ENCODE results near the gene DIAPH3.

DIAPH3 gene

DNA sequence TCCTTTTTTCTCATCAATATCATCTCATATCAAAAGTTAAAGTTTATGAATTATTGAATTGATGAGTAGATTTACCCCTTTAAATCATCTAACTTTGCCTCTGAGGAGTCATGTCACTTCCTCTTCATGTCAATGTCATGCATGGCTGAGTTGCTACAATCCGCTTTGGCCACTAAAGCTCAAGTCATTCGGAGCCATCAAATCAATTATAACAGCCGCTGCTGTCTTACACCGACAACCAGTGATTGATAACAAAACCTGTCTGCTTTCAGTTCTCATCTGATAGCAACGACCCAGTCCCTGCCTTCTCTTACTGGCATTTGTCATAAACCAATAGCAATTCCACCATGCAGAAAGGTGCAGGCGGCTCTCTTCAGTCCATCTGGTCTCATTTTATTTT lies 429.3 kb downstream of the DIAPH3 start:
- H3K9me3 Mint-ChIP-seq (ENCODE audit: low read depth) = no peaks in the 10 kb centered on the region
- H3K27me3 Mint-ChIP-seq = no peaks in the 10 kb centered on the region
- no peak overlapping the region for H3K27ac Mint-ChIP-seq
- no peaks in the 10 kb centered on the region for H3K36me3 Mint-ChIP-seq
- H3K4me1 Mint-ChIP-seq (ENCODE audit: low read depth) = no peaks in the 10 kb centered on the region
- H3K4me3 Mint-ChIP-seq = no peak overlapping the region

- H3K27me3 Mint-ChIP-seq = no peaks in the 10 kb centered on the region
- no peaks in the 10 kb centered on the region for H3K36me3 Mint-ChIP-seq
- H3K4me1 Mint-ChIP-seq (ENCODE audit: low read depth) = no peaks in the 10 kb centered on the region
- H3K27ac Mint-ChIP-seq = no peak overlapping the region
- no peaks in the 10 kb centered on the region for H3K9me3 Mint-ChIP-seq (ENCODE audit: low read depth)
- H3K4me3 Mint-ChIP-seq = no peak overlapping the region
Observed at GRCh38 chr13:59733744-59734143, 430.0 kb downstream of the DIAPH3 start.

- Mint-ChIP-seq H3K36me3 (no peaks in the 10 kb centered on the region), H3K27me3 (no peaks in the 10 kb centered on the region), H3K9me3 (ENCODE audit: low read depth) (no peaks in the 10 kb centered on the region), H3K4me3 (no peak overlapping the region), H3K27ac (no peak overlapping the region), H3K4me1 (ENCODE audit: low read depth) (no peaks in the 10 kb centered on the region)
Observed at GRCh38 chr13:59730026-59730425, 433.7 kb downstream of the DIAPH3 start.

DNA sequence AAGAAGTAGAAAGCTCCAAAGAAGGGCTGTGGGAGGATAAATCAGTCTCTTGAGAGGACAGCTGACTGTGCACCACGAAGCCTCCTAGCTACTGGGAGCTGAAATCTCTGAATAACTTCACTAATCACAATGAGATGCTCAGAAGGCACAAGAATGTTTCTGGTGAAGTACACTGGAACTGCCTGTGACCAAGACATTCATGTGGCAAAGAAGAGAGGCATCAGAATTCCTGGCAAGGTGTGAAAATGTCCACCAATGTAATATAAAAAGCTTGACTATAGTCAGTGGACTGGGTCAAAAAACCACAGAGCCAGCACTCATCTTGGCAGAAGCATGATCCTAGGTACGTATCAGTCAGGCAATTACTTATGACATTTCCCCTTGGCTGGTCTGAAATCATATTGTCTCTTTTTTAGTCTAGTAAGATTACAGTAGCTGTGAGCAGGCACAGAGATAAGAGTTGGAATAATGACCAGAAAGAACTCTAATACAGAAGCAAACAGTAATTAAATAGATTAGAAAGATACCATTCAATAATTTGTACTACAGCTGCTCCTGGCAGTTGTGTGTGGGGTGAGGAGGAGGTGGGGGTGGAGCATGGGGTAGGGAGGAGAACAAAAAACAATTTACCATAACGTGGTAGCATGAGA lies 434.7 kb downstream of the DIAPH3 start:
- no peaks in the 10 kb centered on the region for H3K4me1 Mint-ChIP-seq (ENCODE audit: low read depth)
- no peaks in the 10 kb centered on the region for H3K9me3 Mint-ChIP-seq (ENCODE audit: low read depth)
- no peak overlapping the region for H3K4me3 Mint-ChIP-seq
- no peaks in the 10 kb centered on the region for H3K27me3 Mint-ChIP-seq
- H3K27ac Mint-ChIP-seq = no peak overlapping the region
- no peaks in the 10 kb centered on the region for H3K36me3 Mint-ChIP-seq

GRCh38 chr13:59721926-59722910 lies 441.5 kb downstream of the DIAPH3 start:
- no peaks in the 10 kb centered on the region for H3K27me3 Mint-ChIP-seq
- H3K4me1 Mint-ChIP-seq (ENCODE audit: low read depth) = peaks cover 11% of the 10 kb centered on the region
- no peak overlapping the region for H3K4me3 Mint-ChIP-seq

GRCh38 chr13:59715611-59716010 lies 448.1 kb downstream of the DIAPH3 start:
- no peak overlapping the region for H3K27ac Mint-ChIP-seq
- no peak overlapping the region for H3K4me3 Mint-ChIP-seq
- H3K4me1 Mint-ChIP-seq (ENCODE audit: low read depth) = no peaks in the 10 kb centered on the region
- H3K27me3 Mint-ChIP-seq = no peaks in the 10 kb centered on the region
- H3K36me3 Mint-ChIP-seq = no peaks in the 10 kb centered on the region
- no peaks in the 10 kb centered on the region for H3K9me3 Mint-ChIP-seq (ENCODE audit: low read depth)

More at GRCh38 chr13:59721926-59722910, 441.5 kb downstream of the DIAPH3 start:
- Mint-ChIP-seq H3K27ac (no peak overlapping the region), H3K36me3 (no peaks in the 10 kb centered on the region), H3K9me3 (ENCODE audit: low read depth) (no peaks in the 10 kb centered on the region)

DNA sequence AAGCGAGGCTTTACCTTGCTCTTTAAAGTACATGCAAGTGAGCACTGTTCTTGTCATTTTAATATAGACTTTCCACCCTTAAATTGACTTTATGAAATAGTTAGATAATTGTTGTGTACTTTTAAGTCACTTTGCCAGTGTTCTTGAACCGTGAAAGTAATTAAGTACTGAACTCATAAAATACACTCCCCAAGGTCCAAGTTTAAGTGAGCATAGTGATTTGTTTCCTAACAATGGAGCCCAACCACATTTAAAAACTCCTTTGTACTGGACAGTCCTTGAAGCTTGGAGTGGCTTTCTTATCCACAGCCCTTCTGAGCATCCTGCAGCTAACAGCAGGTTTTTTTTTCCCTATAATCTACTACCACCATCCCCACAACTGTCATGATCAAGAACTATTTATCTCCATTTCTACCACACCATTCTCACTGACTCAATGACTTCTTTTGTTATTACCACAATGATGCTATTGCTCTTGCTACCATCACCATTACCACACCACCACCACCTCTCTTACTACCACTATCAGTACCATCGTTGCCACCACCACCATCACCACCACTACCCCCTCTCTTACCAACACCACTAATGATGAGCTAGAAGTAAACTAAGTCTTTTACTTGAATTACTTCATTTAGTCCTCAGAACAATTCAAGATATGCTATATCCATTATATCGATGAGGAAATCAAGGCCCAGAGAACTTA lies 452.6 kb downstream of the DIAPH3 start:
- Mint-ChIP-seq H3K36me3 (no peaks in the 10 kb centered on the region), H3K9me3 (ENCODE audit: low read depth) (no peaks in the 10 kb centered on the region), H3K27ac (no peak overlapping the region), H3K4me1 (ENCODE audit: low read depth) (no peaks in the 10 kb centered on the region), H3K4me3 (no peak overlapping the region), H3K27me3 (no peaks in the 10 kb centered on the region)

DNA sequence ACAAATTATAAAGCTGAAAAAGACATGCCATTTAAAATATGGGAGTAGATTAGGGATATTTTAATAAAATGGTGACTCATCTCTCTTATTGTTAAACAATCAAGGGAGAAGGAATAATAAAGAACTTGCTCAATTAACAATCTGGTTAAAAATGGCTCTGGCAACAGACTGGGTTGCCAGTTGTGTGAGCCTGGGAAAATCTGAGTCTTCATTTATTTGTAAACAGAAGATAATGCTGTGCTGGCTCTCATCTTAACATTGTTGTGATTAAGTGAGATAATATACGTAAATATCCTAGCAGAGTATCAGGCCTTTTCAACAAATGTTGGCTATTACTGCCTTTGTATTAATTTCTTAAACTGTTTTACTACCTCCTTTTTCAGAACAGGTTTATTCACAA lies 453.3 kb downstream of the DIAPH3 start:
- Mint-ChIP-seq H3K36me3 (no peaks in the 10 kb centered on the region), H3K9me3 (ENCODE audit: low read depth) (no peaks in the 10 kb centered on the region), H3K27me3 (no peaks in the 10 kb centered on the region)

GRCh38 chr13:59706101-59706976 lies 457.4 kb downstream of the DIAPH3 start:
- H3K27ac Mint-ChIP-seq = no peak overlapping the region
- H3K36me3 Mint-ChIP-seq = no peaks in the 10 kb centered on the region
- H3K27me3 Mint-ChIP-seq = no peaks in the 10 kb centered on the region
- no peaks in the 10 kb centered on the region for H3K9me3 Mint-ChIP-seq (ENCODE audit: low read depth)
- H3K4me1 Mint-ChIP-seq (ENCODE audit: low read depth) = no peaks in the 10 kb centered on the region
- no peak overlapping the region for H3K4me3 Mint-ChIP-seq

More for the DNA sequence above, 453.3 kb downstream of the DIAPH3 start:
- H3K27ac Mint-ChIP-seq = no peak overlapping the region
- no peak overlapping the region for H3K4me3 Mint-ChIP-seq
- H3K4me1 Mint-ChIP-seq (ENCODE audit: low read depth) = no peaks in the 10 kb centered on the region

GRCh38 chr13:59702269-59702668 lies 461.5 kb downstream of the DIAPH3 start:
- no peaks in the 10 kb centered on the region for H3K9me3 Mint-ChIP-seq (ENCODE audit: low read depth)
- H3K27ac Mint-ChIP-seq = no peak overlapping the region
- no peaks in the 10 kb centered on the region for H3K36me3 Mint-ChIP-seq
- no peaks in the 10 kb centered on the region for H3K27me3 Mint-ChIP-seq
- no peak overlapping the region for H3K4me3 Mint-ChIP-seq
- H3K4me1 Mint-ChIP-seq (ENCODE audit: low read depth) = no peaks in the 10 kb centered on the region

DNA sequence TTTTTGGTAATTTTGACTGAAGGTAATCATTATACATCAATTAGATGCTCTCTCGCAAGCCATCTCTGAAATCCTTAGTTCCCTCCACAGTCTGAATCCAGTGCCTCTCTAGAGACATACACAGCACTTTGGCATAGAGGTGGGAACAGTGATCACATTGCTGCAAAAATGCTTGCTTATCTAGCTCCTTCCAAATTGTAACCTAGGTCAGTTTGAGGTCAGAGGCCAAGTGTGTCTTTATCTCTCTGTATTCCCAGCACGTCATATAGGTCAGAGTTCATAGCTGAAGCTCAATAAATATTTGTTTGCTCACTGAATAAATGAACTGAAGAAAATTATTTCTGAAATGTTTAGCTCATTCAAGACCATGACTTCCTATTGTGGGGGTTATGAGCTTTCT lies 462.5 kb downstream of the DIAPH3 start:
- no peak overlapping the region for H3K4me3 Mint-ChIP-seq
- H3K9me3 Mint-ChIP-seq (ENCODE audit: low read depth) = no peaks in the 10 kb centered on the region
- no peaks in the 10 kb centered on the region for H3K4me1 Mint-ChIP-seq (ENCODE audit: low read depth)
- no peak overlapping the region for H3K27ac Mint-ChIP-seq
- H3K27me3 Mint-ChIP-seq = no peaks in the 10 kb centered on the region
- no peaks in the 10 kb centered on the region for H3K36me3 Mint-ChIP-seq

DNA sequence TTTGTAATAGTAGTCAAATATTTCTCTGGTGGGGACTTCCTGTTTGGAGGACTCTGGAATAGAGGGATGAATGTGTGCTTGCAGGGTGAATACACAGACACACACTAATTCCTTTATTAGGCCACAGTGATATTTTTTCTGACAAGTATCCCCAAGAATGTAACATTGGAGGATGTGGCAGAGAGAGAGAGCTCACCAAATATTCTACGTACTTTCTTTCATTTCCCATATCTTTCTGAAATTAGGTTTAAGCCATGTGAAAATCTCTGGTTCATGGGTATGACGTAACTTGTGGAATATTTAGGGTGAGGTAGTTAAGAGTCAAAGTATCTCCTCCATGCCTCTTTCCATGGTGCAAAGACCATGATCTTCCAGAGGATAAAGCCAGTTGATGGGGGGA lies 463.4 kb downstream of the DIAPH3 start:
- no peaks in the 10 kb centered on the region for H3K27me3 Mint-ChIP-seq
- no peaks in the 10 kb centered on the region for H3K4me1 Mint-ChIP-seq (ENCODE audit: low read depth)
- no peaks in the 10 kb centered on the region for H3K9me3 Mint-ChIP-seq (ENCODE audit: low read depth)
- no peaks in the 10 kb centered on the region for H3K36me3 Mint-ChIP-seq
- no peak overlapping the region for H3K27ac Mint-ChIP-seq
- no peak overlapping the region for H3K4me3 Mint-ChIP-seq

GRCh38 chr13:59696271-59696670 lies 467.5 kb downstream of the DIAPH3 start:
- no peaks in the 10 kb centered on the region for H3K9me3 Mint-ChIP-seq (ENCODE audit: low read depth)
- H3K4me3 Mint-ChIP-seq = no peak overlapping the region
- no peaks in the 10 kb centered on the region for H3K36me3 Mint-ChIP-seq
- no peaks in the 10 kb centered on the region for H3K4me1 Mint-ChIP-seq (ENCODE audit: low read depth)
- H3K27me3 Mint-ChIP-seq = no peaks in the 10 kb centered on the region
- no peak overlapping the region for H3K27ac Mint-ChIP-seq

DNA sequence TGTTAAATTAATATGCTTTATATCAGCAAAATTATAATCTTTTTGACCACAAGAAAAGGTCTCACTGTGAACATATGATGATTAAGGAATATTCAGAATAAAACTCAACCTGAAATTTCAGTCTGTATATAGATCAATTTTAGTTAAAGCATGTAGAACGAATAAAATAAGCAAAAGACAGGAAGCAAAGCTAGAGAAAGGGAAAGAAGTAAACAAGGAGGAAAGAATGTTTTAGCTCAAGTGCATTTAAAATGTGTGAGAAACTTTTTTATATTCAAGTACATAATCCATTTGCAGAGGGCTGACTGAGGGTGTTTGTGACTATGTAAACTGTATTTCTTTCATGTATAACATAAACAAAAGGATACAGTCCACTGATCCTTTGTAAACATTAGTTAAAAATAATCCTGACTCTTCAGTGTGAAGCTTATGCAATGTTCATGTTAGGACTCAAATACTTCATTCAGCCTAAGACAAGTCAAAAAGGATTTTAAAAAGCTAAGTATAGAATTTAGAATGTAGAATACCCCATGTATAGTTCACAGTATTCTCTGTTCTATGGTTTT lies 472.1 kb downstream of the DIAPH3 start:
- Mint-ChIP-seq H3K36me3 (no peaks in the 10 kb centered on the region), H3K9me3 (ENCODE audit: low read depth) (no peaks in the 10 kb centered on the region), H3K27ac (no peak overlapping the region), H3K4me1 (ENCODE audit: low read depth) (no peaks in the 10 kb centered on the region), H3K4me3 (no peak overlapping the region), H3K27me3 (no peaks in the 10 kb centered on the region)
